Putamen (tissue), 1 donor: ENCODE results near the gene PIGO.
A peak's percentile ranks its signal among the peaks of the same experiment; 100 is the strongest.

Experiments
- DNase-seq: peaks from one replicate; pipeline ENCODE4 v3.0.0-alpha.2; 2016; ENCODE audit warnings: low spot score

Gene PIGO

GRCh38 chr9:35071814-35072460 lies 24.5 kb downstream of the PIGO start:
- peak; percentile 64 for DNase-seq

GRCh38 chr9:35070823-35071813 lies 25.3 kb downstream of the PIGO start:
- no peak for DNase-seq

GRCh38 chr9:35069020-35069419 lies 27.4 kb downstream of the PIGO start:
- DNase-seq, result no peak

GRCh38 chr9:35067056-35067455 lies 29.3 kb downstream of the PIGO start:
- no peak for DNase-seq

DNA sequence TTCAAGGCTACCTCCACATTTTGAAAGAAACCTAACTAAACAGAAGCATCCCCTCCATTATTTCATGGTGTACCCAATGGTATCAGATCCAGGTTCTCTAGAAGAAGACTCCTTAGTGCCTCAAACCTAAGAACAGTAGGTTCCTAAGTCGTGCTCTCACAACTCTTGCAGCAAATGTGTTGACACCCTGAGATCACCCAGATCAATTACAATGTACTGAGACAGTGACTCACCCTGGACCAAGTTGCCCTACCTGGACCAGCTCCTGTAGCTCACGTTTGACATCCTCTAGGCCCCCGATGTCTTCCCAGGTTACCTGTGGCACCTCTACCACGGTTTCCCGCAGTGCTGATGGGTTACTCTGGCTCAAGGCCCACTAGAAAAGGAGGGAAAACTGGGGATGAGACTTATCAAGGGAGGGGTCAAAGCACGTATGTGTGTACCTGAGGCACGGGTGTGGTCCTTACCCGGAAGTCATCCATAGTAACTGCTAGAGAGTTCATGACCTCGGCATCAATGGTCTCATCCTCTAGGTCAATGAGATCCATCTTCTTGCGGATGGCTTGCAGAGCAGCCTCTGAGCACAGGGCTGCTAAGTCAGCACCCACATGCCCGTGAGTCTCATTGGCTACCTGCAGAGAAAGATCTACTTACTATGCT lies 35.7 kb downstream of the PIGO start:
- no peak for DNase-seq

GRCh38 chr9:35059438-35059837 lies 37.0 kb downstream of the PIGO start:
- no peak for DNase-seq

GRCh38 chr9:35057271-35057620 lies 39.1 kb downstream of the PIGO start:
- no peak for DNase-seq

- no peak for DNase-seq
Measured at GRCh38 chr9:35056571-35057270, 39.7 kb downstream of the PIGO start.

GRCh38 chr9:35054871-35055644 lies 41.3 kb downstream of the PIGO start:
- DNase-seq, result no peak

DNA sequence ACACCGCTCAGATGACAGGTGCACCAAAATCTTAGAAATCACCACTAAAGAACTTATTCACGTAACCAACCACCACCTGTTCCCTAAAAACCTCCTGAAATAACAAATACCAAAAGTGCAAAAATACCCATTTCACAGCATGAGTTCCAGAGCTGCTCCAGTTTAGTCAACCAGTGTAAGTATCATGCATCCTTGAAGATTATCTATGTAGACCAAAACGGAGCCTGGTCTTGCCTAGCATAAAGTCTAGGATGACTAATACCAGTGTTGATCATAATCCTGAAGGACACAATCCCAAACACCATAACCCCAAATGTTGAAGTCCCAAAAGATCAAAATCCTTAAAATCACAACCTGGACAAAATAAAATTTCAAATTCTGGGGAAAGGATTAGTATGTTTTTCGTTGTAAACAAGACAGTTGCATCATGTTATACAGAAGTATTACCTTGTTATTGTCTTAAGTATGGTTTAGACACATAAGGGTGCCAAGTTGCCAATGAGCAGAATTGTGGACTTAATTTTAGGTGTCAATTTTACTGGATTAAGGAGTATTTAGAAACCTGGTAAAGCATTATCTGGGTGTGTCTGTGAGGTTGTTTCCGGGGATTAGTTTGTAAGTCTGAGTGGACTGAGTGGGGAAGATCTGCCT lies 42.1 kb downstream of the PIGO start:
- DNase-seq, result no peak

DNA sequence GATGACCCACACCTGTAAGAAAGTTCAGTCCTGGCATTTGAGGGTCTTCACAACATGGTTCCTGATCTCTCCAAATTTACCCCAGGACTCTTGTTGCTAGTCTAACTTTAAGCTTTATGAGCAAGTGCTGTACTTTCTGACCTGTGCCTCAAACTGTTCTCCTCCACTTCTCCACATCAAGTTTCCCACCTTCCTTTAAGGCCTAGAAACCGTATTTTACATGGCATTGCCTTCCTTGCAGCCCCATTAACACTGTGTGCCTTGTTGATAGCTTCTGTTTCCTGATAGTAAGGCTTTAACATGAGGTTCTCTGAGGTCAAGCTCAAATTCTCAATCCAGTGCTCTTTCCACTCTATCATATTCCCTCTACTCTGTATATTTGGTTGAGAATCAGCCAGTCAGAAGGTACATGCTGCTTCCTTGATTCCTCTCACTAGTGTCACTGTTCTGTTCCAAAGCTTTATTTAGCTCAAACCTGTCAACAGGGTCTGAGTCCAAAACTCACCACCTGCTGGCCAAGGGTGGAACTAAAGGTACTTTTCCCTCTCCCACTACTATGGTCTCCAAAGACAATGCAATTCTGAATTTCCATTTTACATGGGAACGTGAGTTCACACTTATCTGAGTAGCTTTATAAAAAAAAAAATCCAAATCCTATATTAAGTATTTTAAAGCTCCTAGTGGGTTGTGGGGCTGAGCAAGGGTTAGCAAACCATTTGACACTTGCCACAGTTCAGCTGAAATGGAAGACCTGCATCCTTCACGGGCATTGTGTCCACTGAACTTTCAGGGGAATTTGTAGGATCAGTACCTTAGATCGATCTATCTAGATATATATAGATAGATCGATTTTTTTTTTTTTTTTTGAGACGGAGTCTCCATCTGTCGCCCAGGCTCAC lies 45.1 kb downstream of the PIGO start:
- DNase-seq, result no peak

DNA sequence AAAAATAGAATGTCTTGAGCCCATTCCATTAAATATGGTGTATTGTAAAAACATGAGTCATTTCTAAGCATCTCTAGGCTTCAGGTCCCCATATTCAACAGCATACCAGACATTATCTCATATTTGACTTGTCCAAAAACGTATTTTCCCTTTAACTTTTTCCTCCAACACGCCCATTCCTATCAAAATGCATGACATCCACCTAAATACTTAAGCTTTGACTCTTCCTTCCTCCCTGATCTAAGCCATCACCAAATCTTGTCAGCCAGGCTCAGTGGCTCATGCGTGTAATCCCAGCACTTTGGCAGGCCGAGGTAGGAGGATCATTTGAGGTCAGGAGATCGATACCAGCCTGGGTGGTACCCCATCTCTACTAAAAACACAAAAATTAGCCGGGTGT lies 47.9 kb downstream of the PIGO start:
- no peak for DNase-seq

DNA sequence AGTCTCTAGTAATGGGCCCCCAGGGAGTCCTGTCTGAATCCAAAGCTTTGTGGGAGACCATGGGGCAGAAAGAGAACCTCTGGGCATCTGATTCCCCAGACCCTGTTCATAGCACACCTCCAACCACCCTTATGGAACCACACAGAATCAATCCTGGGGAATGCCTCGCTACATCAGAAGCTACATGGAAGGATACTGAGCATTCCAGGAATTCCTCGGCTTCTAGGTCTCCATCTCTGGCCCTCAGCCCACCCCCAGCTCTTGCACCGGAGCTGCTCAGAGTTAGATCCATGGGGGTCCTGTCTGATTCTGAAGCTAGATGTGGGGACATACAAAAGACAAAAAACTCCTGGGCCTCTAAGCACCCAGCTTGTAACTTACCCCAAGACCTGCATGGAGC lies 52.3 kb downstream of the PIGO start:
- DNase-seq, result no peak

DNA sequence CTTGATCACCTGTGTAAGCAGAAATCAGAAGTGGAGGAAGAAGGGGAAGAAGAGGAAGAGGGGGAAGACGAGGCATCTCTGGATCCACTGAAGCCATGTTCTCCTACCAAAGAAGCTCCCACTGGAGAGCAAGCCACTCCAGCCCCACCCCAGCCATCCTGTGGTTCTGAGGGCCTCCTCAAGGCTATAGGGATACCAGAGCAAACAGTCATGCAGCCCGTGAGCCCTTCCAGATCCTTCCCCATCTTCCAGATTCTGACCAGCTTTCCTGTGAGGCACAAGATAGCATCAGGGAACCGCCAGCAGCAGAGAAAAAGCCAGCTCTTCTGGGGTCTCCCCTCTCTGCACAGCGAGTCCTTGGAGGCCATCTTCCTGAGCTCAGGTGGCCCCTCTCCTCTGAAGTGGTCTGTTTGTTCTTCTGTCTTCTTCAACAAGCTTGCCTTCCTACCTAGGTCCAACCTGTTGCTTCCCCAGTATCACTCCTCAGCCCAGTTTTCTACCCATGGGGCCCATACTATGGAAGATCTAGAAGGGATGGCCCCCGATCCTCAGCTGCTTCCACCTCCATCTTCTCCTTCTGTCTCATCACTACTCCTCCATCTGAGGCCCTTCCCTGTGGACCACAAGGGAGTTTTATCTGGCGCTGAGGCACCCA lies 53.4 kb downstream of the PIGO start:
- DNase-seq, result no peak

DNA sequence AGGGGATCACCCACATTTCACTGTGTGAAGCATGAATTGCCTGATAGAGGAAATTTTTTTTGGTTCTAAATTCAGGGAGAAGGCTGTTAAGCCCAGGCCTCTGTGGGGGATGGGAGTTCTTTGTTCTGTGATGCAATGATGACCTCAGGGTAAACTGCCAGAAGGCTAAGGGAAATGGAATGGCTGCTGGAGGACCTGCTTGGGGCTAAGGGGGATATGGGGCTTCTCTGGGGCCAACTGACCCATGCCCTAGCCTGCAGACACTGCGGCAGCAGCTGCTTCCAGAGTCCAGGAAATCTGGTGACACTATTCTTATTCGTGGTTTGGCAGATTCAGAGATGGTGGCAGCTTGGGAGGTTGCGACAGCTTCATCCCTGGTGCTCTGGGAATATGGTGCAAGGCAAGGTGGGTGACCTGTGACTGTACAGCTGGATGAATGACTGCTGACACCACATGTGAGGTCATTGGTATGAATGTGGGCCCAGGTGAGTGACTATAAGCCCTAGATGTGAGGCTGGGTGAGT lies 54.2 kb downstream of the PIGO start:
- no peak for DNase-seq
